Mesodermal cell (in vitro differentiated cells): Measurements from ENCODE around the gene POLR2C.

Source experiments
- H3K27ac ChIP-seq: 2 replicates; pipeline ENCODE4 v1.7.0; 2013; ENCODE audit warnings: mild to moderate bottlenecking, low read depth, low read length, moderate library complexity; ENCODE audit not compliant: severe bottlenecking
- H3K36me3 ChIP-seq: 2 replicates; pipeline ENCODE4 v1.7.1; 2013; ENCODE audit warnings: mild to moderate bottlenecking, low read length, moderate library complexity; ENCODE audit not compliant: control insufficient read depth, insufficient read depth
- H3K4me1 ChIP-seq: one replicate; pipeline ENCODE4 v1.7.1; 2013; ENCODE audit warnings: mild to moderate bottlenecking, low read length; ENCODE audit not compliant: insufficient read depth, control insufficient read depth, poor library complexity, severe bottlenecking
- H3K4me3 ChIP-seq: 2 replicates; pipeline ENCODE4 v1.7.0; 2013; ENCODE audit warnings: low read length, control low read depth, mild to moderate bottlenecking; ENCODE audit not compliant: insufficient read depth, poor library complexity, severe bottlenecking; ENCODE audit errors: extremely low read depth
- H3K9me3 ChIP-seq: 2 replicates; pipeline ENCODE4 v1.7.1; 2013; ENCODE audit warnings: mild to moderate bottlenecking, low read length, moderate library complexity; ENCODE audit not compliant: control insufficient read depth
- WGBS, 2 experiments: methylation state at CpG; one replicate each; pipeline ENCODE4 v1.1.5; 2013; ENCODE audit warnings: missing lambda C conversion rate in 2 of 2; ENCODE audit not compliant: insufficient coverage in 2 of 2; 5-methylcytosine and 5-hydroxymethylcytosine counted together

Gene POLR2C

GRCh38 chr16:57513371-57514102, 51.1 kb downstream of the POLR2C start:
- Histone ChIP-seq H3K9me3 (no peaks in the 10 kb centered on the region), H3K4me3 (no peak overlapping the region), H3K4me1 (peaks cover 49% of the 10 kb centered on the region), H3K36me3 (peaks cover 18% of the 10 kb centered on the region), H3K27ac (peak overlapping the region; percentile 87)
- whole genome bisulfite sequencing, 2 experiments = 73 to 75% methylated on average over 12 of the region's 14 CpGs

GRCh38 chr16:57514371-57514770, 51.9 kb downstream of the POLR2C start:
- Histone ChIP-seq H3K36me3 (peaks cover 18% of the 10 kb centered on the region), H3K4me1 (peaks cover 42% of the 10 kb centered on the region), H3K9me3 (no peaks in the 10 kb centered on the region), H3K4me3 (no peak overlapping the region), H3K27ac (peak overlapping the region; percentile 87)
- 79 to 86% methylated on average over 4 of the region's 4 CpGs for WGBS, 2 experiments

- Histone ChIP-seq H3K36me3 (peaks cover 18% of the 10 kb centered on the region), H3K27ac (peak overlapping the region; percentile 87), H3K4me3 (no peak overlapping the region), H3K4me1 (peaks cover 37% of the 10 kb centered on the region), H3K9me3 (no peaks in the 10 kb centered on the region)
- WGBS, 2 experiments = 81 to 85% methylated on average over 19 to 23 of the region's 23 CpGs
Observed at GRCh38 chr16:57514791-57515600, 52.5 kb downstream of the POLR2C start.

GRCh38 chr16:57516176-57516725, 53.8 kb downstream of the POLR2C start:
- H3K27ac ChIP-seq = no peak overlapping the region
- H3K9me3 ChIP-seq = no peaks in the 10 kb centered on the region
- peaks cover 28% of the 10 kb centered on the region for H3K4me1 ChIP-seq
- WGBS, 2 experiments = 95 to 99% methylated on average over 7 to 8 of the region's 10 CpGs
- peaks cover 18% of the 10 kb centered on the region for H3K36me3 ChIP-seq
- H3K4me3 ChIP-seq = no peak overlapping the region

GRCh38 chr16:57516773-57517172, 54.3 kb downstream of the POLR2C start:
- WGBS, 2 experiments = 87 to 94% methylated on average over 3 of the region's 3 CpGs
- Histone ChIP-seq H3K9me3 (no peaks in the 10 kb centered on the region), H3K36me3 (peaks cover 18% of the 10 kb centered on the region), H3K4me3 (no peak overlapping the region), H3K27ac (no peak overlapping the region), H3K4me1 (peaks cover 28% of the 10 kb centered on the region)

- WGBS, 2 experiments = 93 to 96% methylated on average over 27 to 29 of the region's 31 CpGs
- Histone ChIP-seq H3K27ac (peak overlapping the region; percentile 2), H3K9me3 (no peaks in the 10 kb centered on the region), H3K4me1 (peaks cover 24% of the 10 kb centered on the region), H3K36me3 (peaks cover 20% of the 10 kb centered on the region), H3K4me3 (no peak overlapping the region)
Observed at GRCh38 chr16:57517397-57518367, 55.2 kb downstream of the POLR2C start.

GRCh38 chr16:57518520-57518919, 56.0 kb downstream of the POLR2C start:
- no peak overlapping the region for H3K27ac ChIP-seq
- H3K4me3 ChIP-seq = no peak overlapping the region
- H3K9me3 ChIP-seq = no peaks in the 10 kb centered on the region
- H3K36me3 ChIP-seq = peaks cover 20% of the 10 kb centered on the region
- peaks cover 16% of the 10 kb centered on the region for H3K4me1 ChIP-seq
- WGBS, 2 experiments = 93 to 95% methylated on average over 13 of the region's 13 CpGs

- Histone ChIP-seq H3K4me1 (peaks cover 16% of the 10 kb centered on the region), H3K36me3 (peaks cover 19% of the 10 kb centered on the region), H3K9me3 (no peaks in the 10 kb centered on the region), H3K4me3 (no peak overlapping the region), H3K27ac (no peak overlapping the region)
- WGBS, 2 experiments = 91 to 93% methylated on average over 6 of the region's 6 CpGs
Observed at GRCh38 chr16:57518922-57519321, 56.4 kb downstream of the POLR2C start.

GRCh38 chr16:57519796-57520360, 57.4 kb downstream of the POLR2C start:
- Histone ChIP-seq H3K4me1 (peaks cover 8% of the 10 kb centered on the region), H3K36me3 (peaks cover 16% of the 10 kb centered on the region), H3K4me3 (no peak overlapping the region), H3K9me3 (no peaks in the 10 kb centered on the region), H3K27ac (no peak overlapping the region)
- 43% methylated on average over 9 to 10 of the region's 10 CpGs for WGBS, 2 experiments
